ENCODE results near the gene MX1. TPM values are rescaled to one million over a fixed set of nuclear protein-coding genes. Genes with fewer than 3 reads are reported as not detected.

Gene MX1
- total and polyA plus RNA-seq, 2 donors: 54.5 to 148 TPM

GRCh38 chr21:41483415-41483814 lies 57.4 kb downstream of the MX1 start:
- WGBS: 94% methylated on average over 12 of the region's 12 CpGs
- Histone ChIP-seq H3K36me3 (ENCODE audit: control insufficient read depth in 2 of 2, insufficient read depth in 2 of 2, low read length in 1 of 2) (no peaks in the 10 kb centered on the region), H3K9me3 (ENCODE audit: control insufficient read depth in 2 of 2, insufficient read depth in 1 of 2, low read length in 1 of 2) (no peaks in the 10 kb centered on the region), H3K27me3 (ENCODE audit: control insufficient read depth in 2 of 2, insufficient read depth in 1 of 2, low read length in 1 of 2) (peaks cover 0 to 20% of the 10 kb centered on the region in 2 donors), H3K27ac (ENCODE audit: low read depth in 1 of 2, low read length in 1 of 2) (no peak overlapping the region), H3K4me1 (ENCODE audit: control insufficient read depth in 2 of 2, insufficient read depth in 2 of 2, low read length in 2 of 2) (peaks cover 0 to 8% of the 10 kb centered on the region in 2 donors), H3K4me3 (ENCODE audit: low read length in 2 of 2) (no peak overlapping the region)
- no peak for DNase-seq (ENCODE audit: low read depth in 6 of 9, low spot score in 9 of 9)

- H3K4me1 ChIP-seq (ENCODE audit: control insufficient read depth in 2 of 2, insufficient read depth in 2 of 2, low read length in 2 of 2): peaks cover 0 to 7% of the 10 kb centered on the region in 2 donors
- H3K4me3 ChIP-seq (ENCODE audit: low read length in 2 of 2): no peak overlapping the region
- no peak overlapping the region for H3K27ac ChIP-seq (ENCODE audit: low read depth in 1 of 2, low read length in 1 of 2)
- 95% methylated on average over 4 of the region's 4 CpGs for WGBS
- DNase-seq (ENCODE audit: low read depth in 6 of 9, low spot score in 9 of 9): no peak
- no peaks in the 10 kb centered on the region for H3K9me3 ChIP-seq (ENCODE audit: control insufficient read depth in 2 of 2, insufficient read depth in 1 of 2, low read length in 1 of 2)
- H3K36me3 ChIP-seq (ENCODE audit: control insufficient read depth in 2 of 2, insufficient read depth in 2 of 2, low read length in 1 of 2): no peaks in the 10 kb centered on the region
- H3K27me3 ChIP-seq (ENCODE audit: control insufficient read depth in 2 of 2, insufficient read depth in 1 of 2, low read length in 1 of 2): peaks cover 0 to 16% of the 10 kb centered on the region in 2 donors
These were observed 57.9 kb downstream of the MX1 start for GRCh38 chr21:41483973-41484372.

- Histone ChIP-seq H3K4me3 (ENCODE audit: low read length in 2 of 2) (no peak overlapping the region), H3K27me3 (ENCODE audit: control insufficient read depth in 2 of 2, insufficient read depth in 1 of 2, low read length in 1 of 2) (peaks cover 3 to 7% of the 10 kb centered on the region in 2 donors), H3K27ac (ENCODE audit: low read depth in 1 of 2, low read length in 1 of 2) (no peak overlapping the region), H3K36me3 (ENCODE audit: control insufficient read depth in 2 of 2, insufficient read depth in 2 of 2, low read length in 1 of 2) (no peaks in the 10 kb centered on the region), H3K4me1 (ENCODE audit: control insufficient read depth in 2 of 2, insufficient read depth in 2 of 2, low read length in 2 of 2) (peaks cover 0 to 7% of the 10 kb centered on the region in 2 donors), H3K9me3 (ENCODE audit: control insufficient read depth in 2 of 2, insufficient read depth in 1 of 2, low read length in 1 of 2) (no peaks in the 10 kb centered on the region)
- 96% methylated on average over 6 of the region's 6 CpGs for WGBS
- no peak for DNase-seq (ENCODE audit: low read depth in 6 of 9, low spot score in 9 of 9)
These were observed 61.0 kb downstream of the MX1 start for GRCh38 chr21:41487082-41487481.

GRCh38 chr21:41488080-41488479 lies 62.0 kb downstream of the MX1 start:
- Histone ChIP-seq H3K4me1 (ENCODE audit: control insufficient read depth in 2 of 2, insufficient read depth in 2 of 2, low read length in 2 of 2) (peaks cover 0 to 7% of the 10 kb centered on the region in 2 donors), H3K27ac (ENCODE audit: low read depth in 1 of 2, low read length in 1 of 2) (peak overlapping the region in 1 of 2 donors; percentile 36), H3K9me3 (ENCODE audit: control insufficient read depth in 2 of 2, insufficient read depth in 1 of 2, low read length in 1 of 2) (no peaks in the 10 kb centered on the region), H3K27me3 (ENCODE audit: control insufficient read depth in 2 of 2, insufficient read depth in 1 of 2, low read length in 1 of 2) (peaks cover 3 to 11% of the 10 kb centered on the region in 2 donors), H3K36me3 (ENCODE audit: control insufficient read depth in 2 of 2, insufficient read depth in 2 of 2, low read length in 1 of 2) (no peaks in the 10 kb centered on the region), H3K4me3 (ENCODE audit: low read length in 2 of 2) (no peak overlapping the region)
- WGBS: 91% methylated on average over 14 of the region's 14 CpGs
- peak in 4 of 9 donors; percentile 9 to 48 (median 31) for DNase-seq (ENCODE audit: low read depth in 6 of 9, low spot score in 9 of 9)

- no peak for DNase-seq (ENCODE audit: low read depth in 6 of 9, low spot score in 9 of 9)
- no peaks in the 10 kb centered on the region for H3K36me3 ChIP-seq (ENCODE audit: control insufficient read depth in 2 of 2, insufficient read depth in 2 of 2, low read length in 1 of 2)
- 93% methylated on average over 7 of the region's 7 CpGs for WGBS
- H3K4me1 ChIP-seq (ENCODE audit: control insufficient read depth in 2 of 2, insufficient read depth in 2 of 2, low read length in 2 of 2): peaks cover 0 to 7% of the 10 kb centered on the region in 2 donors
- H3K4me3 ChIP-seq (ENCODE audit: low read length in 2 of 2): no peak overlapping the region
- H3K27me3 ChIP-seq (ENCODE audit: control insufficient read depth in 2 of 2, insufficient read depth in 1 of 2, low read length in 1 of 2): peaks cover 3 to 14% of the 10 kb centered on the region in 2 donors
- H3K9me3 ChIP-seq (ENCODE audit: control insufficient read depth in 2 of 2, insufficient read depth in 1 of 2, low read length in 1 of 2): no peaks in the 10 kb centered on the region
- no peak overlapping the region for H3K27ac ChIP-seq (ENCODE audit: low read depth in 1 of 2, low read length in 1 of 2)
These were observed 63.3 kb downstream of the MX1 start for GRCh38 chr21:41489329-41489728.

- Histone ChIP-seq H3K4me1 (ENCODE audit: control insufficient read depth in 2 of 2, insufficient read depth in 2 of 2, low read length in 2 of 2) (peaks cover 0 to 7% of the 10 kb centered on the region in 2 donors), H3K36me3 (ENCODE audit: control insufficient read depth in 2 of 2, insufficient read depth in 2 of 2, low read length in 1 of 2) (no peaks in the 10 kb centered on the region), H3K9me3 (ENCODE audit: control insufficient read depth in 2 of 2, insufficient read depth in 1 of 2, low read length in 1 of 2) (no peaks in the 10 kb centered on the region), H3K27me3 (ENCODE audit: control insufficient read depth in 2 of 2, insufficient read depth in 1 of 2, low read length in 1 of 2) (peaks cover 3 to 14% of the 10 kb centered on the region in 2 donors), H3K4me3 (ENCODE audit: low read length in 2 of 2) (no peak overlapping the region), H3K27ac (ENCODE audit: low read depth in 1 of 2, low read length in 1 of 2) (no peak overlapping the region)
- no peak for DNase-seq (ENCODE audit: low read depth in 6 of 9, low spot score in 9 of 9)
- WGBS: 75% methylated on average over 4 of the region's 4 CpGs
These were observed 64.3 kb downstream of the MX1 start for GRCh38 chr21:41490330-41490729.

- H3K4me1 ChIP-seq (ENCODE audit: control insufficient read depth in 2 of 2, insufficient read depth in 2 of 2, low read length in 2 of 2): peaks cover 0 to 7% of the 10 kb centered on the region in 2 donors
- H3K4me3 ChIP-seq (ENCODE audit: low read length in 2 of 2): no peak overlapping the region
- WGBS: 95% methylated on average over 6 of the region's 6 CpGs
- H3K27ac ChIP-seq (ENCODE audit: low read depth in 1 of 2, low read length in 1 of 2): no peak overlapping the region
- no peaks in the 10 kb centered on the region for H3K36me3 ChIP-seq (ENCODE audit: control insufficient read depth in 2 of 2, insufficient read depth in 2 of 2, low read length in 1 of 2)
- H3K27me3 ChIP-seq (ENCODE audit: control insufficient read depth in 2 of 2, insufficient read depth in 1 of 2, low read length in 1 of 2): peaks cover 3 to 15% of the 10 kb centered on the region in 2 donors
- no peak for DNase-seq (ENCODE audit: low read depth in 6 of 9, low spot score in 9 of 9)
- no peaks in the 10 kb centered on the region for H3K9me3 ChIP-seq (ENCODE audit: control insufficient read depth in 2 of 2, insufficient read depth in 1 of 2, low read length in 1 of 2)
These were observed 65.4 kb downstream of the MX1 start for GRCh38 chr21:41491412-41491811.

- Histone ChIP-seq H3K27ac (ENCODE audit: low read depth in 1 of 2, low read length in 1 of 2) (no peak overlapping the region), H3K4me1 (ENCODE audit: control insufficient read depth in 2 of 2, insufficient read depth in 2 of 2, low read length in 2 of 2) (no peaks in the 10 kb centered on the region), H3K4me3 (ENCODE audit: low read length in 2 of 2) (no peak overlapping the region), H3K36me3 (ENCODE audit: control insufficient read depth in 2 of 2, insufficient read depth in 2 of 2, low read length in 1 of 2) (no peaks in the 10 kb centered on the region), H3K9me3 (ENCODE audit: control insufficient read depth in 2 of 2, insufficient read depth in 1 of 2, low read length in 1 of 2) (no peaks in the 10 kb centered on the region), H3K27me3 (ENCODE audit: control insufficient read depth in 2 of 2, insufficient read depth in 1 of 2, low read length in 1 of 2) (peaks cover 2 to 24% of the 10 kb centered on the region in 2 donors)
- no peak for DNase-seq (ENCODE audit: low read depth in 6 of 9, low spot score in 9 of 9)
- 96% methylated on average over 16 of the region's 16 CpGs for WGBS
These were observed 68.2 kb downstream of the MX1 start for GRCh38 chr21:41494242-41494641.

- Histone ChIP-seq H3K4me3 (ENCODE audit: low read length in 2 of 2) (no peak overlapping the region), H3K27ac (ENCODE audit: low read depth in 1 of 2, low read length in 1 of 2) (no peak overlapping the region), H3K4me1 (ENCODE audit: control insufficient read depth in 2 of 2, insufficient read depth in 2 of 2, low read length in 2 of 2) (no peaks in the 10 kb centered on the region), H3K27me3 (ENCODE audit: control insufficient read depth in 2 of 2, insufficient read depth in 1 of 2, low read length in 1 of 2) (peaks cover 0 to 35% of the 10 kb centered on the region in 2 donors), H3K9me3 (ENCODE audit: control insufficient read depth in 2 of 2, insufficient read depth in 1 of 2, low read length in 1 of 2) (no peaks in the 10 kb centered on the region), H3K36me3 (ENCODE audit: control insufficient read depth in 2 of 2, insufficient read depth in 2 of 2, low read length in 1 of 2) (no peaks in the 10 kb centered on the region)
- DNase-seq (ENCODE audit: low read depth in 6 of 9, low spot score in 9 of 9): no peak
- WGBS: 96% methylated on average over 6 of the region's 6 CpGs
These were observed 71.0 kb downstream of the MX1 start for GRCh38 chr21:41497008-41497407.

GRCh38 chr21:41497788-41498187 lies 71.7 kb downstream of the MX1 start:
- Histone ChIP-seq H3K9me3 (ENCODE audit: control insufficient read depth in 2 of 2, insufficient read depth in 1 of 2, low read length in 1 of 2) (no peaks in the 10 kb centered on the region), H3K4me1 (ENCODE audit: control insufficient read depth in 2 of 2, insufficient read depth in 2 of 2, low read length in 2 of 2) (no peaks in the 10 kb centered on the region), H3K36me3 (ENCODE audit: control insufficient read depth in 2 of 2, insufficient read depth in 2 of 2, low read length in 1 of 2) (no peaks in the 10 kb centered on the region), H3K4me3 (ENCODE audit: low read length in 2 of 2) (no peak overlapping the region), H3K27me3 (ENCODE audit: control insufficient read depth in 2 of 2, insufficient read depth in 1 of 2, low read length in 1 of 2) (peaks cover 0 to 37% of the 10 kb centered on the region in 2 donors), H3K27ac (ENCODE audit: low read depth in 1 of 2, low read length in 1 of 2) (no peak overlapping the region)
- WGBS: 85% methylated on average over 8 of the region's 8 CpGs
- no peak for DNase-seq (ENCODE audit: low read depth in 6 of 9, low spot score in 9 of 9)

All from thymus (tissue), 11 donors.